A673 (cell line): Measurements from ENCODE around the gene POM121L2. TPM values are rescaled to one million over a fixed set of nuclear protein-coding genes. Genes with fewer than 3 reads are reported as not detected.

Experiments
- BruUV-seq: library from RNA; stranded (reverse); fragments of 400-500 nt; replicated peaks from 2 replicates; lab custom pipeline; 2021; lab: Mats Ljungman, UMichigan
- CTCF ChIA-PET: fragments of 300-600 bp; sonication (Branson Sonifier 250); formaldehyde crosslinking; loops from one replicate; lab custom pipeline; 2022; ENCODE audit warnings: antibody characterized with exemption; lab: Charles Lee
- POLR2A ChIA-PET: fragments of 300-600 bp; sonication (Branson Sonifier 250); formaldehyde crosslinking; loops from one replicate; lab custom pipeline; 2022; ENCODE audit warnings: antibody characterized with exemption; ENCODE audit not compliant: low non-redundant PET; lab: Charles Lee
- DNase-seq: peaks from one replicate; pipeline ENCODE4 v3.0.0-alpha.2; 2015; ENCODE audit warnings: low spot score
- H3K27ac ChIP-seq: fragments of 200-600 bp; sonication (generic); 2 replicates; pipeline ENCODE4 v1.5.1; 2016; ENCODE audit warnings: mixed run types, low read depth, mild to moderate bottlenecking, mixed read lengths, antibody characterized with exemption, low read length; ENCODE audit not compliant: poor library complexity, severe bottlenecking
- H3K27me3 ChIP-seq: fragments of 200-600 bp; sonication (generic); replicated peaks from 2 replicates; pipeline ENCODE4 v1.6.1; 2017; ENCODE audit warnings: mixed run types, low read depth, mild to moderate bottlenecking, mixed read lengths, antibody characterized with exemption, low read length; ENCODE audit not compliant: insufficient read depth, poor library complexity
- H3K36me3 ChIP-seq: fragments of 200-600 bp; sonication (generic); 2 replicates; pipeline ENCODE4 v1.6.1; 2016; ENCODE audit warnings: mixed run types, mild to moderate bottlenecking, mixed read lengths, antibody characterized with exemption, low read length; ENCODE audit not compliant: insufficient read depth, poor library complexity, severe bottlenecking
- H3K4me1 ChIP-seq: fragments of 200-600 bp; sonication (generic); 2 replicates; pipeline ENCODE4 v1.6.1; 2017; ENCODE audit warnings: mixed run types, mild to moderate bottlenecking, mixed read lengths, antibody characterized with exemption, low read length; ENCODE audit not compliant: insufficient read depth, poor library complexity, severe bottlenecking
- H3K4me3 ChIP-seq: fragments of 200-600 bp; sonication (generic); 2 replicates; pipeline ENCODE4 v1.5.1; 2016; ENCODE audit warnings: low read depth, mixed run types, mild to moderate bottlenecking, mixed read lengths, low read length; ENCODE audit not compliant: poor library complexity, severe bottlenecking
- H3K9me3 ChIP-seq: fragments of 200-600 bp; sonication (generic); 2 replicates; pipeline ENCODE4 v1.6.1; 2016; ENCODE audit warnings: mixed run types, low read depth, mild to moderate bottlenecking, mixed read lengths, antibody characterized with exemption, low read length; ENCODE audit not compliant: poor library complexity, severe bottlenecking
- EZH2 ChIP-seq: fragments of 200-600 bp; sonication (generic); IDR thresholded peaks from 2 replicates; pipeline ENCODE4 v1.6.1; 2017; ENCODE audit warnings: borderline replicate concordance, low read depth, mild to moderate bottlenecking, mixed read lengths, antibody characterized with exemption, low read length; ENCODE audit not compliant: poor library complexity, severe bottlenecking
- intact Hi-C: fragments of 100-400 bp; cut with micrococcal nuclease; formaldehyde crosslinking; loops from one replicate; pipeline ENCODE4 v1.10.0; 2022; ENCODE audit not compliant: unreplicated experiment
- total RNA-seq: library from RNA; stranded (reverse); gene quantifications from 2 replicates; pipeline ENCODE4 v1.2.3, GENCODE V29; 2021
- TF ChIP-seq, protein P1 (sequence below): fragments of 300-800, 200-600 bp; sonication (generic); conservative IDR thresholded peaks from 2 replicates; pipeline ENCODE4 v1.5.1; 2017; ENCODE audit warnings: low read depth, mild to moderate bottlenecking, antibody characterized with exemption, low read length, moderate library complexity, mixed read lengths

POM121L2 gene
- total RNA-seq, 1 experiment from 2014 or later: not detected

DNA sequence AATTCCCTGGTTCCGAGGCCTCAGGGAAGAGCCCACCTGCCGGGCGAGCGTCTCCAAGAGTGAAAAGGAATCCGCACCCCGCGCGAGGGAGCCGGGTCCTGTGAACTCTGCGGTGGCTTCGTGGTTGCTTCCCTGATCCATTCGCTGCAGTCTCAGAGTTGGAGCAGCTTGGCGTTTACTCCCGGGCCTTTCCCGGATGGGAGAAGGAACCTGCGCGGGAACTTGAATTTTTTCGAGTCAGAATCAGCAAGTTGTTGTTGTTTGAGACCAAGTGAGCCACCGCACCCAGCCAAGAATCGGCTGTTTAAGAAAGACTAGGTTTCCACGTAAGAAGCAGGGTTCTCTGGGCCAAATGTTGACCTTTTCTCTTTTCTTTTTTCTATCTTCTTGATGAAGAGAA lies 51.7 kb downstream of the POM121L2 start:
- POLR2A ChIA-PET: no interaction called here
- intact Hi-C loops: no loop called here
- no peak overlapping the region for H3K4me3 ChIP-seq
- H3K27me3 ChIP-seq: no peaks in the 10 kb centered on the region
- H3K27ac ChIP-seq: no peak overlapping the region
- H3K4me1 ChIP-seq: no peaks in the 10 kb centered on the region
- no peak for TF ChIP-seq EZH2
- TF ChIP-seq, protein P1, sequence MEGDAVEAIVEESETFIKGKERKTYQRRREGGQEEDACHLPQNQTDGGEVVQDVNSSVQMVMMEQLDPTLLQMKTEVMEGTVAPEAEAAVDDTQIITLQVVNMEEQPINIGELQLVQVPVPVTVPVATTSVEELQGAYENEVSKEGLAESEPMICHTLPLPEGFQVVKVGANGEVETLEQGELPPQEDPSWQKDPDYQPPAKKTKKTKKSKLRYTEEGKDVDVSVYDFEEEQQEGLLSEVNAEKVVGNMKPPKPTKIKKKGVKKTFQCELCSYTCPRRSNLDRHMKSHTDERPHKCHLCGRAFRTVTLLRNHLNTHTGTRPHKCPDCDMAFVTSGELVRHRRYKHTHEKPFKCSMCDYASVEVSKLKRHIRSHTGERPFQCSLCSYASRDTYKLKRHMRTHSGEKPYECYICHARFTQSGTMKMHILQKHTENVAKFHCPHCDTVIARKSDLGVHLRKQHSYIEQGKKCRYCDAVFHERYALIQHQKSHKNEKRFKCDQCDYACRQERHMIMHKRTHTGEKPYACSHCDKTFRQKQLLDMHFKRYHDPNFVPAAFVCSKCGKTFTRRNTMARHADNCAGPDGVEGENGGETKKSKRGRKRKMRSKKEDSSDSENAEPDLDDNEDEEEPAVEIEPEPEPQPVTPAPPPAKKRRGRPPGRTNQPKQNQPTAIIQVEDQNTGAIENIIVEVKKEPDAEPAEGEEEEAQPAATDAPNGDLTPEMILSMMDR: no peak
- DNase-seq: no peak
- no peaks in the 10 kb centered on the region for H3K9me3 ChIP-seq
- BruUV-seq: no TSS peak
- H3K36me3 ChIP-seq: no peaks in the 10 kb centered on the region
- CTCF ChIA-PET: no interaction called here

Other genes starting within 250 kb of the POM121L2 start
- 0.64 and 0.85 TPM in 2 replicates for gene PRSS16, start 64.6 kb downstream of the POM121L2 start, total RNA-seq
- 2.8 and 3.4 TPM in 2 replicates for gene ZNF391, start 76.5 kb upstream of the POM121L2 start, total RNA-seq
- gene ZNF184, start 160.8 kb upstream of the POM121L2 start, total RNA-seq: 16.8 and 19.1 TPM in 2 replicates